ENCODE measurements around the gene CXXC4.

GRCh38 chr4:104424475-104424941, 70.2 kb downstream of the CXXC4 start:
- TF ChIP-seq CTCF (IDR thresholded peaks at IDR 0.05) (no peak), ZFX (IDR thresholded peaks at IDR 0.05; ENCODE audit: borderline replicate concordance) (no peak)
